NK-92 (cell line): ENCODE data around the gene KIF1C.
"Not testable (repeated sequence)": the region's sequence is repeated elsewhere in the genome, so short reads cannot be mapped to it uniquely, and the experiment has no call there.

Experiments used
- DNase-seq: peaks from one replicate; lab custom pipeline; 2025; ENCODE audit not compliant: unreplicated experiment; lab: John Stamatoyannopoulos, UW

The KIF1C gene

GRCh38 chr17:5042157-5043022, 44.6 kb downstream of the KIF1C start:
- DNase-seq, result no peak

GRCh38 chr17:5043524-5043923, 45.8 kb downstream of the KIF1C start:
- DNase-seq, result no peak

- no peak for DNase-seq
Observed at GRCh38 chr17:5044630-5045029, 46.9 kb downstream of the KIF1C start.

- no peak for DNase-seq
Observed at GRCh38 chr17:5045496-5045895, 47.7 kb downstream of the KIF1C start.

- no peak for DNase-seq
Observed at GRCh38 chr17:5047446-5047845, 49.7 kb downstream of the KIF1C start.

- no peak for DNase-seq
Observed at GRCh38 chr17:5049314-5049841, 51.6 kb downstream of the KIF1C start.

- DNase-seq, result no peak
Observed at GRCh38 chr17:5050278-5050677, 52.5 kb downstream of the KIF1C start.

- DNase-seq, result no peak
Observed at GRCh38 chr17:5055543-5055942, 57.8 kb downstream of the KIF1C start.

- no peak for DNase-seq
Observed at GRCh38 chr17:5065227-5065744, 67.5 kb downstream of the KIF1C start.

- no peak for DNase-seq
Observed at GRCh38 chr17:5068236-5068635, 70.5 kb downstream of the KIF1C start.

- no peak for DNase-seq
Observed at GRCh38 chr17:5069724-5070123, 72.0 kb downstream of the KIF1C start.

GRCh38 chr17:5075472-5075871, 77.7 kb downstream of the KIF1C start:
- DNase-seq, result not testable (repeated sequence)

- not testable (repeated sequence) for DNase-seq
Observed at GRCh38 chr17:5077275-5077674, 79.5 kb downstream of the KIF1C start.

- DNase-seq, result no peak
Observed at GRCh38 chr17:5077781-5078105, 80.0 kb downstream of the KIF1C start.
